PC-3 (cell line): Measurements from ENCODE around the gene EID3. TPM values are rescaled to one million over a fixed set of nuclear protein-coding genes. Genes with fewer than 3 reads are reported as not detected.

Experiments used
- ATAC-seq: fragments of 200-7000 bp; cut with Tn5 transposase; 2 replicates; pipeline ENCODE4 v1.9.1; 2020; ENCODE audit warnings: mild to moderate bottlenecking, moderate library complexity
- BruUV-seq: library from RNA; stranded (reverse); fragments of 400-500 nt; replicated peaks from 2 replicates; lab custom pipeline; 2021; lab: Mats Ljungman, UMichigan
- CTCF ChIA-PET: fragments of 300-600 bp; sonication (Branson Sonifier 250); formaldehyde crosslinking; loops from one replicate; lab custom pipeline; 2022; ENCODE audit warnings: antibody characterized with exemption; lab: Charles Lee
- POLR2A ChIA-PET: fragments of 300-600 bp; sonication (Branson Sonifier 250); formaldehyde crosslinking; loops from one replicate; lab custom pipeline; 2022; ENCODE audit warnings: antibody characterized with exemption; ENCODE audit not compliant: unreplicated experiment; lab: Charles Lee
- DNase-seq: peaks from one replicate; pipeline ENCODE4 v3.0.0-alpha.2; 2015
- H2AFZ ChIP-seq: fragments of 300-600 bp; sonication (generic); 2 replicates; pipeline ENCODE4 v1.6.0; 2016; ENCODE audit warnings: antibody characterized with exemption, low read length
- H3F3A ChIP-seq: fragments of 300-600 bp; sonication (generic); one replicate; pipeline ENCODE4 v1.6.0; 2017; ENCODE audit warnings: antibody characterized with exemption, low read length, control low read depth, mild to moderate bottlenecking; ENCODE audit not compliant: unreplicated experiment
- H3K27ac ChIP-seq: fragments of 300-600 bp; sonication (generic); 2 replicates; pipeline ENCODE4 v1.5.1; 2016; ENCODE audit warnings: mild to moderate bottlenecking, low read length
- H3K27me3 ChIP-seq: fragments of 300-600 bp; sonication (generic); 2 replicates; pipeline ENCODE4 v1.6.1; 2016; ENCODE audit warnings: low read length, mixed read lengths
- H3K36me3 ChIP-seq: fragments of 300-600 bp; sonication (generic); 2 replicates; pipeline ENCODE4 v1.6.1; 2016; ENCODE audit warnings: low read depth, mixed run types, low read length, mixed read lengths
- H3K4me1 ChIP-seq: fragments of 300-600 bp; sonication (generic); 2 replicates; pipeline ENCODE4 v1.5.1; 2016; ENCODE audit warnings: low read length; ENCODE audit not compliant: insufficient read depth
- H3K4me2 ChIP-seq: fragments of 300-600 bp; sonication (generic); 2 replicates; pipeline ENCODE4 v1.6.0; 2016; ENCODE audit warnings: low read length
- H3K4me3 ChIP-seq: fragments of 300-600 bp; sonication (generic); 2 replicates; pipeline ENCODE4 v1.5.1; 2016; ENCODE audit warnings: mild to moderate bottlenecking, low read length, mixed read lengths
- H3K79me2 ChIP-seq: fragments of 300-600 bp; sonication (generic); 2 replicates; pipeline ENCODE4 v1.6.1; 2017; ENCODE audit warnings: low read length, mixed read lengths
- H3K9ac ChIP-seq: fragments of 300-600 bp; sonication (generic); 2 replicates; pipeline ENCODE4 v1.6.0; 2016; ENCODE audit warnings: mild to moderate bottlenecking, low read length
- H3K9me2 ChIP-seq: fragments of 300-600 bp; sonication (generic); replicated peaks from 2 replicates; pipeline ENCODE4 v1.6.1; 2016; ENCODE audit warnings: mixed run types, low read length, mixed read lengths
- H3K9me3 ChIP-seq: fragments of 300-600 bp; sonication (generic); 2 replicates; pipeline ENCODE4 v1.6.1; 2016; ENCODE audit warnings: low read length, mixed read lengths
- H4K20me1 ChIP-seq: fragments of 300-600 bp; sonication (generic); 2 replicates; pipeline ENCODE4 v1.6.1; 2016; ENCODE audit warnings: low read length, mixed read lengths
- EZH2 ChIP-seq: fragments of 300-600 bp; sonication (generic); IDR thresholded peaks from one replicate; pipeline ENCODE4 v1.6.1; 2017; ENCODE audit warnings: antibody characterized with exemption, mild to moderate bottlenecking, low read length; ENCODE audit not compliant: unreplicated experiment
- EZH2phosphoT487 ChIP-seq: fragments of 300-600 bp; sonication (generic); IDR thresholded peaks from 2 replicates; pipeline ENCODE4 v1.6.1; 2018; ENCODE audit warnings: mild to moderate bottlenecking, antibody characterized with exemption, low read length, borderline replicate concordance
- intact Hi-C: fragments of 100-400 bp; cut with micrococcal nuclease; formaldehyde crosslinking; loops from 2 replicates; pipeline ENCODE4 v1.9.0; 2023
- total RNA-seq: library from RNA; depleted of rRNA; stranded (reverse); fragments of >200 nt; gene quantifications from 2 replicates; pipeline ENCODE4 v1.2.3, GENCODE V29; 2014
- TF ChIP-seq, protein P1 (sequence below): fragments of 300-600 bp; sonication (generic); conservative IDR thresholded peaks from 2 replicates; pipeline ENCODE4 v1.5.1; 2017; ENCODE audit warnings: antibody characterized with exemption, low read depth, mild to moderate bottlenecking, low read length

Gene EID3
- total RNA-seq, 1 experiment from 2014 or later, result 9.8 TPM

DNA sequence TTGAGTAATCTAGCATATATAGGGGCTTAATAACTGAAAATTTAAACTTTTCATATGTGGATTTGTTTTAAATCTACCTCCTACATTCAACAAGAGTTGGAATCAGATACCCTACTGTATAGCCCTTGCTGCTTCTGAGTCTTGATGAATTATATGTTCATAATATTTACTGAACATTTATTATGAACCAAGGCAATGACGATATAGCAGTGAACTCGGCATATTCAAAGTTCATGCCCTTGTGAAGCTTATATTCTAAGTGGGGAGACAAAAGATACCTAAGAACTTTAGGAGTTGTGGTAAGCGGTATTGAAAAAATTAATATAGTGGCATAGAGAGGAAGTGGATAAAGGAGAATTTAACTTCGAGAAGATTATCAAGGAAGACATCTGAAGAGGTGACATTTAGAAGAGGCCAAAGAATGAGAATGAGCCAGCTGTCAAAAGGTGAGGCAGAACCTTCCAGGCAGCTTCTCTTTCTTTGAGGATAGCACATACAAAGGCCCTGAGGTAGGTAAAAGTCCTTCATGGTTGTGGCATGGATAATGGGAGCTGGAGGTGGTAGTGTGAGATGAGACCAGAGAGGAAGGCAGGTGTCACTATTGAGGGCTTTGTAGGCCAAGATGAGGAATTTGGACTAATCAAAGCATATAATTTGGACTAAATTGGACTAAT lies 10.2 kb downstream of the EID3 start:
- Histone ChIP-seq H3F3A (peaks cover 28% of the 10 kb centered on the region), H3K9me2 (no peaks in the 10 kb centered on the region), H3K9me3 (no peaks in the 10 kb centered on the region), H4K20me1 (peaks cover 80% of the 10 kb centered on the region), H3K4me3 (no peak overlapping the region), H2AFZ (no peak overlapping the region), H3K36me3 (peaks cover 86% of the 10 kb centered on the region), H3K79me2 (peaks cover 91% of the 10 kb centered on the region), H3K9ac (no peak overlapping the region), H3K27ac (no peak overlapping the region), H3K4me2 (no peak overlapping the region), H3K27me3 (no peaks in the 10 kb centered on the region), H3K4me1 (no peaks in the 10 kb centered on the region)
- TSS peak; percentile 9 for BruUV-seq
- ATAC-seq, result no peak
- ChIA-PET CTCF (no interaction called here), POLR2A (no interaction called here)
- DNase-seq, result no peak
- TF ChIP-seq EZH2 (no peak), EZH2phosphoT487 (no peak)
- TF ChIP-seq, protein P1, sequence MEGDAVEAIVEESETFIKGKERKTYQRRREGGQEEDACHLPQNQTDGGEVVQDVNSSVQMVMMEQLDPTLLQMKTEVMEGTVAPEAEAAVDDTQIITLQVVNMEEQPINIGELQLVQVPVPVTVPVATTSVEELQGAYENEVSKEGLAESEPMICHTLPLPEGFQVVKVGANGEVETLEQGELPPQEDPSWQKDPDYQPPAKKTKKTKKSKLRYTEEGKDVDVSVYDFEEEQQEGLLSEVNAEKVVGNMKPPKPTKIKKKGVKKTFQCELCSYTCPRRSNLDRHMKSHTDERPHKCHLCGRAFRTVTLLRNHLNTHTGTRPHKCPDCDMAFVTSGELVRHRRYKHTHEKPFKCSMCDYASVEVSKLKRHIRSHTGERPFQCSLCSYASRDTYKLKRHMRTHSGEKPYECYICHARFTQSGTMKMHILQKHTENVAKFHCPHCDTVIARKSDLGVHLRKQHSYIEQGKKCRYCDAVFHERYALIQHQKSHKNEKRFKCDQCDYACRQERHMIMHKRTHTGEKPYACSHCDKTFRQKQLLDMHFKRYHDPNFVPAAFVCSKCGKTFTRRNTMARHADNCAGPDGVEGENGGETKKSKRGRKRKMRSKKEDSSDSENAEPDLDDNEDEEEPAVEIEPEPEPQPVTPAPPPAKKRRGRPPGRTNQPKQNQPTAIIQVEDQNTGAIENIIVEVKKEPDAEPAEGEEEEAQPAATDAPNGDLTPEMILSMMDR, result no peak
- intact Hi-C loops, result no loop called here

DNA sequence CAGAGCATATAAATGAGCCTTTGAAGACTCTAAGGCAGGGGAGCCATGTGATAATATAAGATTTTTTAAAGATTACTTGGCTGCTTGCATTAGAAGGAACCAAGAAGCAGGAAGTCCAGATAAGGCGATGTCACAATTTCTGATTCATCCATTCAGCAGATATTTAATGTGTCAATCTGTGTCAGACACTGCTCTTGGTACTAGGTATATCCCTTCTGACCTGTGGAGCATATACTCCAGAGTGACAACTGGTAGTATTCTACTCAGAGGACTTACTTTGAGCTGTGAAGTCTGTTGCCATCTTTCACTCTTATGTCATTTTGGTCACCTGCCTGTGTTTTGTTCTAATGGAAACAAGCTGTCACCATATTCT lies 10.7 kb downstream of the EID3 start:
- Histone ChIP-seq H3K4me2 (no peak overlapping the region), H4K20me1 (peaks cover 81% of the 10 kb centered on the region), H3K9me2 (no peaks in the 10 kb centered on the region), H3K79me2 (peaks cover 91% of the 10 kb centered on the region), H3K4me1 (no peaks in the 10 kb centered on the region), H3K36me3 (peaks cover 88% of the 10 kb centered on the region), H3K27ac (no peak overlapping the region), H3K4me3 (no peak overlapping the region), H3K27me3 (no peaks in the 10 kb centered on the region), H3F3A (peaks cover 33% of the 10 kb centered on the region), H3K9ac (no peak overlapping the region), H3K9me3 (no peaks in the 10 kb centered on the region), H2AFZ (no peak overlapping the region)
- ChIA-PET POLR2A (no interaction called here), CTCF (no interaction called here)
- DNase-seq, result peak; percentile 51
- BruUV-seq, result no TSS peak
- ATAC-seq, result peak; percentile 50
- intact Hi-C loops, result no loop called here
- TF ChIP-seq EZH2phosphoT487, result no peak
- TF ChIP-seq, protein P1, result no peak
- no peak for TF ChIP-seq EZH2
